ENCODE data around the gene FZD4.
"Not testable (repeated sequence)": the region's sequence is repeated elsewhere in the genome, so short reads cannot be mapped to it uniquely, and the experiment has no call there.

Gene FZD4

GRCh38 chr11:86930957-86931547 is 24.1 kb downstream of the FZD4 start:
- Mint-ChIP-seq H3K4me3 (no peak overlapping the region), H3K4me1 (peaks cover 10% of the 10 kb centered on the region), H3K27ac (ENCODE audit: low read depth) (no peak overlapping the region), H3K36me3 (ENCODE audit: insufficient read depth) (peaks cover 2% of the 10 kb centered on the region), H3K27me3 (no peaks in the 10 kb centered on the region), H3K9me3 (no peaks in the 10 kb centered on the region)
- ATAC-seq (replicated peaks; ENCODE audit: extremely low read depth, poor library complexity, severe bottlenecking) (no peak), DNase-seq (ENCODE audit: low spot score in 2 of 2) (no peak)

GRCh38 chr11:86926975-86927374 is 28.2 kb downstream of the FZD4 start:
- no peak for ATAC-seq (replicated peaks; ENCODE audit: extremely low read depth, poor library complexity, severe bottlenecking)
- Mint-ChIP-seq H3K27me3 (no peaks in the 10 kb centered on the region), H3K4me1 (peaks cover 8% of the 10 kb centered on the region), H3K9me3 (no peaks in the 10 kb centered on the region), H3K27ac (ENCODE audit: low read depth) (no peak overlapping the region), H3K36me3 (ENCODE audit: insufficient read depth) (peaks cover 2% of the 10 kb centered on the region), H3K4me3 (no peak overlapping the region)
- no peak for DNase-seq (ENCODE audit: low spot score in 2 of 2)

GRCh38 chr11:86923999-86924766 is 31.0 kb downstream of the FZD4 start:
- H3K27ac Mint-ChIP-seq (ENCODE audit: low read depth), result no peak overlapping the region
- no peaks in the 10 kb centered on the region for H3K4me1 Mint-ChIP-seq
- H3K4me3 Mint-ChIP-seq, result no peak overlapping the region
- no peaks in the 10 kb centered on the region for H3K9me3 Mint-ChIP-seq
- no peak for DNase-seq (ENCODE audit: low spot score in 2 of 2)
- peaks cover 2% of the 10 kb centered on the region for H3K36me3 Mint-ChIP-seq (ENCODE audit: insufficient read depth)
- H3K27me3 Mint-ChIP-seq, result no peaks in the 10 kb centered on the region
- no peak for ATAC-seq (replicated peaks; ENCODE audit: extremely low read depth, poor library complexity, severe bottlenecking)

- Mint-ChIP-seq H3K9me3 (no peaks in the 10 kb centered on the region), H3K27me3 (no peaks in the 10 kb centered on the region), H3K36me3 (ENCODE audit: insufficient read depth) (no peaks in the 10 kb centered on the region), H3K4me1 (no peaks in the 10 kb centered on the region), H3K4me3 (no peak overlapping the region), H3K27ac (ENCODE audit: low read depth) (no peak overlapping the region)
- ATAC-seq (replicated peaks; ENCODE audit: extremely low read depth, poor library complexity, severe bottlenecking) (no peak), DNase-seq (ENCODE audit: low spot score in 2 of 2) (no peak)
Observed at GRCh38 chr11:86922225-86922624, 33.0 kb downstream of the FZD4 start.

- H3K4me3 Mint-ChIP-seq, result no peak overlapping the region
- H3K27ac Mint-ChIP-seq (ENCODE audit: low read depth), result no peak overlapping the region
- H3K4me1 Mint-ChIP-seq, result no peaks in the 10 kb centered on the region
- H3K36me3 Mint-ChIP-seq (ENCODE audit: insufficient read depth), result no peaks in the 10 kb centered on the region
- H3K27me3 Mint-ChIP-seq, result peaks cover 6% of the 10 kb centered on the region
- ATAC-seq (replicated peaks; ENCODE audit: extremely low read depth, poor library complexity, severe bottlenecking) (no peak), DNase-seq (ENCODE audit: low spot score in 2 of 2) (no peak)
- H3K9me3 Mint-ChIP-seq, result no peaks in the 10 kb centered on the region
Observed at GRCh38 chr11:86919557-86920210, 35.5 kb downstream of the FZD4 start.

GRCh38 chr11:86918973-86919372 is 36.2 kb downstream of the FZD4 start:
- Mint-ChIP-seq H3K4me1 (no peaks in the 10 kb centered on the region), H3K4me3 (no peak overlapping the region), H3K27me3 (peaks cover 11% of the 10 kb centered on the region), H3K36me3 (ENCODE audit: insufficient read depth) (no peaks in the 10 kb centered on the region), H3K9me3 (no peaks in the 10 kb centered on the region), H3K27ac (ENCODE audit: low read depth) (no peak overlapping the region)
- ATAC-seq (replicated peaks; ENCODE audit: extremely low read depth, poor library complexity, severe bottlenecking) (no peak), DNase-seq (ENCODE audit: low spot score in 2 of 2) (no peak)

- no peaks in the 10 kb centered on the region for H3K4me1 Mint-ChIP-seq
- H3K4me3 Mint-ChIP-seq, result no peak overlapping the region
- H3K27me3 Mint-ChIP-seq, result peaks cover 16% of the 10 kb centered on the region
- H3K27ac Mint-ChIP-seq (ENCODE audit: low read depth), result no peak overlapping the region
- no peaks in the 10 kb centered on the region for H3K9me3 Mint-ChIP-seq
- DNase-seq (ENCODE audit: low spot score in 2 of 2) (no peak), ATAC-seq (replicated peaks; ENCODE audit: extremely low read depth, poor library complexity, severe bottlenecking) (no peak)
- no peaks in the 10 kb centered on the region for H3K36me3 Mint-ChIP-seq (ENCODE audit: insufficient read depth)
Observed at GRCh38 chr11:86918496-86918895, 36.7 kb downstream of the FZD4 start.

- no peaks in the 10 kb centered on the region for H3K9me3 Mint-ChIP-seq
- H3K4me3 Mint-ChIP-seq, result no peak overlapping the region
- H3K36me3 Mint-ChIP-seq (ENCODE audit: insufficient read depth), result no peaks in the 10 kb centered on the region
- no peak for ATAC-seq (replicated peaks; ENCODE audit: extremely low read depth, poor library complexity, severe bottlenecking)
- H3K27me3 Mint-ChIP-seq, result peaks cover 20% of the 10 kb centered on the region
- H3K27ac Mint-ChIP-seq (ENCODE audit: low read depth), result no peak overlapping the region
- no peaks in the 10 kb centered on the region for H3K4me1 Mint-ChIP-seq
- no peak for DNase-seq (ENCODE audit: low spot score in 2 of 2)
Observed at GRCh38 chr11:86917589-86917988, 37.6 kb downstream of the FZD4 start.

GRCh38 chr11:86916330-86916729 is 38.9 kb downstream of the FZD4 start:
- no peaks in the 10 kb centered on the region for H3K36me3 Mint-ChIP-seq (ENCODE audit: insufficient read depth)
- peaks cover 20% of the 10 kb centered on the region for H3K27me3 Mint-ChIP-seq
- ATAC-seq (replicated peaks; ENCODE audit: extremely low read depth, poor library complexity, severe bottlenecking), result no peak
- no peaks in the 10 kb centered on the region for H3K4me1 Mint-ChIP-seq
- no peak overlapping the region for H3K27ac Mint-ChIP-seq (ENCODE audit: low read depth)
- no peak for DNase-seq (ENCODE audit: low spot score in 2 of 2)
- no peaks in the 10 kb centered on the region for H3K9me3 Mint-ChIP-seq
- H3K4me3 Mint-ChIP-seq, result no peak overlapping the region

- H3K4me1 Mint-ChIP-seq; H3K27ac Mint-ChIP-seq (ENCODE audit: low read depth); H3K36me3 Mint-ChIP-seq (ENCODE audit: insufficient read depth); ATAC-seq (replicated peaks; ENCODE audit: extremely low read depth, poor library complexity, severe bottlenecking); H3K9me3 Mint-ChIP-seq; DNase-seq (ENCODE audit: low spot score in 2 of 2); H3K4me3 Mint-ChIP-seq: not testable (repeated sequence)
- H3K27me3 Mint-ChIP-seq, result peaks cover 20% of the 10 kb centered on the region
Observed at GRCh38 chr11:86915850-86916249, 39.3 kb downstream of the FZD4 start.

- DNase-seq (ENCODE audit: low spot score in 2 of 2) (no peak), ATAC-seq (replicated peaks; ENCODE audit: extremely low read depth, poor library complexity, severe bottlenecking) (no peak)
- H3K27me3 Mint-ChIP-seq, result peaks cover 20% of the 10 kb centered on the region
- H3K4me3 Mint-ChIP-seq, result no peak overlapping the region
- no peaks in the 10 kb centered on the region for H3K9me3 Mint-ChIP-seq
- H3K36me3 Mint-ChIP-seq (ENCODE audit: insufficient read depth), result no peaks in the 10 kb centered on the region
- no peaks in the 10 kb centered on the region for H3K4me1 Mint-ChIP-seq
- H3K27ac Mint-ChIP-seq (ENCODE audit: low read depth), result no peak overlapping the region
Observed at GRCh38 chr11:86914865-86915519, 40.2 kb downstream of the FZD4 start.

- no peak overlapping the region for H3K4me3 Mint-ChIP-seq
- no peak for DNase-seq (ENCODE audit: low spot score in 2 of 2)
- H3K27me3 Mint-ChIP-seq, result peaks cover 20% of the 10 kb centered on the region
- no peaks in the 10 kb centered on the region for H3K36me3 Mint-ChIP-seq (ENCODE audit: insufficient read depth)
- no peaks in the 10 kb centered on the region for H3K9me3 Mint-ChIP-seq
- ATAC-seq (replicated peaks; ENCODE audit: extremely low read depth, poor library complexity, severe bottlenecking), result no peak
- no peaks in the 10 kb centered on the region for H3K4me1 Mint-ChIP-seq
- H3K27ac Mint-ChIP-seq (ENCODE audit: low read depth), result no peak overlapping the region
Observed at GRCh38 chr11:86912238-86912637, 43.0 kb downstream of the FZD4 start.

All from central memory CD8-positive, alpha-beta T cell (primary cell).